ENCODE results near the gene GMPPA.
A peak's percentile ranks its signal among the peaks of the same experiment; 100 is the strongest.

Gene GMPPA

GRCh38 chr2:219498280-219499057, at the start of gene GMPPA:
GMPPA (plus strand) TSS chr2:219498891; CDS start chr2:219499976, 1,085 bp downstream.
- Histone ChIP-seq H3K4me3 (ENCODE audit: low read depth in 1 of 2, low read length in 2 of 2) (peak within 1 kb of the TSS; percentile 84 to 95), H3K9me3 (ENCODE audit: control insufficient read depth in 1 of 2, low read length in 2 of 2) (no peaks in the 10 kb centered on the region), H3K4me1 (ENCODE audit: control insufficient read depth in 1 of 2, insufficient read depth in 2 of 2, low read length in 2 of 2) (peaks cover 24 to 36% of the 10 kb centered on the region in 2 donors), H3K36me3 (ENCODE audit: control insufficient read depth in 1 of 2, insufficient read depth in 2 of 2, low read length in 2 of 2) (peaks cover 4 to 9% of the 10 kb centered on the region in 2 donors), H3K27me3 (ENCODE audit: control insufficient read depth in 1 of 2, insufficient read depth in 2 of 2, low read length in 2 of 2) (peaks cover 36 to 43% of the 10 kb centered on the region in 2 donors), H3K9ac (ENCODE audit: low read depth in 1 of 2, low read length in 2 of 2) (peak within 1 kb of the TSS; percentile 86 to 99), H3K27ac (ENCODE audit: low read depth, low read length) (peak within 1 kb of the TSS; percentile 88)

GRCh38 chr2:219449609-219450008, 49.1 kb upstream of the GMPPA start:
- H3K9me3 ChIP-seq (ENCODE audit: control insufficient read depth in 1 of 2, low read length in 2 of 2), result no peaks in the 10 kb centered on the region
- peaks cover 32 to 40% of the 10 kb centered on the region in 2 donors for H3K27me3 ChIP-seq (ENCODE audit: control insufficient read depth in 1 of 2, insufficient read depth in 2 of 2, low read length in 2 of 2)
- H3K9ac ChIP-seq (ENCODE audit: low read depth in 1 of 2, low read length in 2 of 2), result no peak overlapping the region
- H3K36me3 ChIP-seq (ENCODE audit: control insufficient read depth in 1 of 2, insufficient read depth in 2 of 2, low read length in 2 of 2), result no peaks in the 10 kb centered on the region
- H3K4me1 ChIP-seq (ENCODE audit: control insufficient read depth in 1 of 2, insufficient read depth in 2 of 2, low read length in 2 of 2), result no peaks in the 10 kb centered on the region
- H3K27ac ChIP-seq (ENCODE audit: low read depth, low read length), result no peak overlapping the region
- no peak overlapping the region for H3K4me3 ChIP-seq (ENCODE audit: low read depth in 1 of 2, low read length in 2 of 2)

GRCh38 chr2:219451661-219452360, 46.9 kb upstream of the GMPPA start:
- Histone ChIP-seq H3K9me3 (ENCODE audit: control insufficient read depth in 1 of 2, low read length in 2 of 2) (no peaks in the 10 kb centered on the region), H3K4me3 (ENCODE audit: low read depth in 1 of 2, low read length in 2 of 2) (no peak overlapping the region), H3K27me3 (ENCODE audit: control insufficient read depth in 1 of 2, insufficient read depth in 2 of 2, low read length in 2 of 2) (peaks cover 27 to 37% of the 10 kb centered on the region in 2 donors), H3K9ac (ENCODE audit: low read depth in 1 of 2, low read length in 2 of 2) (no peak overlapping the region), H3K36me3 (ENCODE audit: control insufficient read depth in 1 of 2, insufficient read depth in 2 of 2, low read length in 2 of 2) (no peaks in the 10 kb centered on the region), H3K27ac (ENCODE audit: low read depth, low read length) (no peak overlapping the region), H3K4me1 (ENCODE audit: control insufficient read depth in 1 of 2, insufficient read depth in 2 of 2, low read length in 2 of 2) (no peaks in the 10 kb centered on the region)

- H3K4me1 ChIP-seq (ENCODE audit: control insufficient read depth in 1 of 2, insufficient read depth in 2 of 2, low read length in 2 of 2), result peaks cover 0 to 2% of the 10 kb centered on the region in 2 donors
- no peak overlapping the region for H3K4me3 ChIP-seq (ENCODE audit: low read depth in 1 of 2, low read length in 2 of 2)
Observed at GRCh38 chr2:219452361-219453317, 46.1 kb upstream of the GMPPA start.

GRCh38 chr2:219453671-219454590, 44.8 kb upstream of the GMPPA start:
- H3K9me3 ChIP-seq (ENCODE audit: control insufficient read depth in 1 of 2, low read length in 2 of 2), result no peaks in the 10 kb centered on the region
- H3K4me1 ChIP-seq (ENCODE audit: control insufficient read depth in 1 of 2, insufficient read depth in 2 of 2, low read length in 2 of 2), result peaks cover 0 to 6% of the 10 kb centered on the region in 2 donors
- no peak overlapping the region for H3K9ac ChIP-seq (ENCODE audit: low read depth in 1 of 2, low read length in 2 of 2)
- peaks cover 18 to 25% of the 10 kb centered on the region in 2 donors for H3K27me3 ChIP-seq (ENCODE audit: control insufficient read depth in 1 of 2, insufficient read depth in 2 of 2, low read length in 2 of 2)
- peak overlapping the region; percentile 7 for H3K27ac ChIP-seq (ENCODE audit: low read depth, low read length)
- no peak overlapping the region for H3K4me3 ChIP-seq (ENCODE audit: low read depth in 1 of 2, low read length in 2 of 2)
- H3K36me3 ChIP-seq (ENCODE audit: control insufficient read depth in 1 of 2, insufficient read depth in 2 of 2, low read length in 2 of 2), result no peaks in the 10 kb centered on the region

More at GRCh38 chr2:219452361-219453317, 46.1 kb upstream of the GMPPA start:
- Histone ChIP-seq H3K36me3 (ENCODE audit: control insufficient read depth in 1 of 2, insufficient read depth in 2 of 2, low read length in 2 of 2) (no peaks in the 10 kb centered on the region), H3K27me3 (ENCODE audit: control insufficient read depth in 1 of 2, insufficient read depth in 2 of 2, low read length in 2 of 2) (peaks cover 20 to 33% of the 10 kb centered on the region in 2 donors), H3K9ac (ENCODE audit: low read depth in 1 of 2, low read length in 2 of 2) (no peak overlapping the region), H3K27ac (ENCODE audit: low read depth, low read length) (peak overlapping the region; percentile 7), H3K9me3 (ENCODE audit: control insufficient read depth in 1 of 2, low read length in 2 of 2) (no peaks in the 10 kb centered on the region)

- no peaks in the 10 kb centered on the region for H3K36me3 ChIP-seq (ENCODE audit: control insufficient read depth in 1 of 2, insufficient read depth in 2 of 2, low read length in 2 of 2)
- no peak overlapping the region for H3K27ac ChIP-seq (ENCODE audit: low read depth, low read length)
- H3K9ac ChIP-seq (ENCODE audit: low read depth in 1 of 2, low read length in 2 of 2), result no peak overlapping the region
Observed at GRCh38 chr2:219455581-219455980, 43.1 kb upstream of the GMPPA start.

GRCh38 chr2:219457784-219458369, 40.8 kb upstream of the GMPPA start:
- H3K27me3 ChIP-seq (ENCODE audit: control insufficient read depth in 1 of 2, insufficient read depth in 2 of 2, low read length in 2 of 2), result peaks cover 0 to under 1% of the 10 kb centered on the region in 2 donors
- H3K36me3 ChIP-seq (ENCODE audit: control insufficient read depth in 1 of 2, insufficient read depth in 2 of 2, low read length in 2 of 2), result no peaks in the 10 kb centered on the region
- H3K27ac ChIP-seq (ENCODE audit: low read depth, low read length), result no peak overlapping the region
- no peaks in the 10 kb centered on the region for H3K9me3 ChIP-seq (ENCODE audit: control insufficient read depth in 1 of 2, low read length in 2 of 2)
- no peak overlapping the region for H3K4me3 ChIP-seq (ENCODE audit: low read depth in 1 of 2, low read length in 2 of 2)
- peaks cover 0 to 6% of the 10 kb centered on the region in 2 donors for H3K4me1 ChIP-seq (ENCODE audit: control insufficient read depth in 1 of 2, insufficient read depth in 2 of 2, low read length in 2 of 2)
- no peak overlapping the region for H3K9ac ChIP-seq (ENCODE audit: low read depth in 1 of 2, low read length in 2 of 2)

More at GRCh38 chr2:219455581-219455980, 43.1 kb upstream of the GMPPA start:
- Histone ChIP-seq H3K4me1 (ENCODE audit: control insufficient read depth in 1 of 2, insufficient read depth in 2 of 2, low read length in 2 of 2) (peaks cover 0 to 6% of the 10 kb centered on the region in 2 donors), H3K9me3 (ENCODE audit: control insufficient read depth in 1 of 2, low read length in 2 of 2) (no peaks in the 10 kb centered on the region), H3K4me3 (ENCODE audit: low read depth in 1 of 2, low read length in 2 of 2) (no peak overlapping the region), H3K27me3 (ENCODE audit: control insufficient read depth in 1 of 2, insufficient read depth in 2 of 2, low read length in 2 of 2) (peaks cover 2 to 14% of the 10 kb centered on the region in 2 donors)

- H3K4me1 ChIP-seq (ENCODE audit: control insufficient read depth in 1 of 2, insufficient read depth in 2 of 2, low read length in 2 of 2), result peaks cover 0 to 6% of the 10 kb centered on the region in 2 donors
- no peak overlapping the region for H3K9ac ChIP-seq (ENCODE audit: low read depth in 1 of 2, low read length in 2 of 2)
Observed at GRCh38 chr2:219458996-219459395, 39.7 kb upstream of the GMPPA start.

More at GRCh38 chr2:219458996-219459395, 39.7 kb upstream of the GMPPA start:
- H3K9me3 ChIP-seq (ENCODE audit: control insufficient read depth in 1 of 2, low read length in 2 of 2), result no peaks in the 10 kb centered on the region
- no peaks in the 10 kb centered on the region for H3K27me3 ChIP-seq (ENCODE audit: control insufficient read depth in 1 of 2, insufficient read depth in 2 of 2, low read length in 2 of 2)
- no peaks in the 10 kb centered on the region for H3K36me3 ChIP-seq (ENCODE audit: control insufficient read depth in 1 of 2, insufficient read depth in 2 of 2, low read length in 2 of 2)
- no peak overlapping the region for H3K4me3 ChIP-seq (ENCODE audit: low read depth in 1 of 2, low read length in 2 of 2)
- no peak overlapping the region for H3K27ac ChIP-seq (ENCODE audit: low read depth, low read length)
